Transverse colon (tissue), 4 donors: Measurements from ENCODE around the gene FOSL1.

Experiments used
- CTCF ChIP-seq, 5 experiments: fragments of 200-600 bp in 3 of 5; fragments of 450-650 bp in 2 of 5; sonication (generic) in 3 of 5; IDR thresholded peaks; 1 replicate in 2 of 5; 2 replicates in 3 of 5; pipeline ENCODE4 v1.5.1; 2016 to 2017; ENCODE audit warnings: antibody characterized with exemption in 5 of 5, inconsistent platforms in 3 of 5, mild to moderate bottlenecking in 2 of 5, moderate library complexity in 1 of 5
- EP300 ChIP-seq: sonication (generic); formaldehyde crosslinking; IDR thresholded peaks from one replicate; pipeline ENCODE4 v1.6.1; 2017; ENCODE audit warnings: antibody characterized with exemption, low read depth
- POLR2A ChIP-seq: fragments of 450-650 bp; IDR thresholded peaks from one replicate; pipeline ENCODE4 v1.6.1; 2016; ENCODE audit warnings: antibody characterized with exemption, mild to moderate bottlenecking, moderate library complexity
- POLR2AphosphoS5 ChIP-seq, 3 donors: sonication (generic); formaldehyde crosslinking; IDR thresholded peaks; one replicate each; pipeline ENCODE4 v1.6.1; 2016; ENCODE audit warnings: antibody characterized with exemption in 3 of 3

GRCh38 chr11:65912845-65913244 lies 12.7 kb upstream of the FOSL1 start:
- TF ChIP-seq CTCF (IDR thresholded peaks at IDR 0.05), result no peak
- no peak for TF ChIP-seq EP300
- no peak for TF ChIP-seq POLR2AphosphoS5 (IDR thresholded peaks at IDR 0.05)
- TF ChIP-seq POLR2A, result no peak
